NCI-H1105 treated with DMSO at 0.1 percent for 48 hours (cell line): ENCODE data around the gene TNNC2.
"Not testable (repeated sequence)": the region's sequence is repeated elsewhere in the genome, so short reads cannot be mapped to it uniquely, and the experiment has no call there.

Experiments
- DNase-seq: peaks from one replicate; lab custom pipeline; 2025; lab: John Stamatoyannopoulos, UW

TNNC2 gene

DNA sequence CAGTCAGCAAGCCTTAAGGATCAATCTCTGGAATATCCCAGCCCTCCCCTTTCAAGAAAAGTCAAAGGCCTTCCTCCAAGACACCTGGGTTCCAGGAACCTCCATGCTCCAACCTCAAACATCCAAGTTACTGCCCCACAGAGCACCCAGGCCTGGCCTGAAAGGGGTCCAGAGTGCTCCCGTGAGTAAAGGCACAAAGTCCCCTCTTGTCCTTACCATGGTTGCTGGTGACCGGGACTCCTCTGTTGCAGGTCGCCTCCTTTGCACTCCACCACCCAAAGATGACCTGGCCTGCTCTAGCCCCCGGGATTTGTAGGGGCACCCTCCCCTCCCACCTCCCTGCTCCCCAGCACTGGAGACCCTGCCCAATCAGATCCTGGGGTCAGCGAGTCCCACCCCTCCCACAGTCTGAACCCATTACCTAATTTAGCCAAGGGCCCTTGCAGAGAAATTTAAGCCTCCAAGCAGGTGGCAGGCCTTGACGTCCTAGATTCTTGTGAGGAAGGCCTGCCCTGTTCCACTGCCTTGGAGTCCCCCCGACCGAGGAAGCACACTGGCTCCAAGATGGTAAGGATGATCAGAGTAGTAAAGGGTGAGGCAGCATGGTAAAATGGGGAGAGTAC is at the start of gene TNNC2:
Gene TNNC2 (minus strand): TSS at position 283 of the 623 bp plus-strand sequence. CDS start 64 bp downstream, at position 219.
- DNase-seq = no peak

DNA sequence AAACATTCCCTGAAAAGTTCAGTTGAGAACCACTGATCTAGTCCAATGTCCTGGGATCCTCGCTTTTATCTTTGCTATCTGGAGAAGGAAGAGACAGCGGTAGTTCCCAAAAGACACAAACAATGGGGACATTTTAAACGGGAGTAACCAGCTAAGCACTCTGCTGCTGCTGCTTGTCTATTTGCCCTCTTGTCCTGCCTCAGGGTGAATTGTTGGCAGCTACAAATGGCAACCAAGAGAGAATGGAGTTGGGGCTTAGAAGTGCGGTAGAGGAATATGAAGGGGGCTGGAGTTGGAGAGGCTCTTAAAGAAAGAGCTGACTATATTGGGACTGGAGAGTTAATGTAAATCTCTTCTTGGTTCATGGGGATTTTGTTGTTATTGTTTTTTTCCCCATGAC is 47.5 kb upstream of the TNNC2 start:
- DNase-seq = no peak

DNA sequence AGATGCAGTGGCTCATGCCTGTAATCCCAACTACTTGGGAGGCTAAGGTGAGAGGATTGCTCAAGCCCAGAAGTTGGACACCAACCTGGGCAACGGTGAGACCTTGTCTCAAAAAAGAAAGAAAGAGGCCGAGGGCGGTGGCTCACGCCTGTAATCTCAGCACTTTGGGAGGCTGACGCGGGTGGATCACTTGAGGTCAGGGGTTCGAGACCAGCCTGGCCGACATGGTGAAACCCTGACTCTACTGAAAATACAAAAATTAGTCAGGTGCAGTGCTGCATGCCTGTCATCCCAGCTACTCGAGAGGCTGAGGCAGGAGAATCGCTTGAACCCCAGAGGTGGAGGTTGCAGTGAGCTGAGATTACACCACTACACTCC is 47.0 kb upstream of the TNNC2 start:
- not testable (repeated sequence) for DNase-seq

DNA sequence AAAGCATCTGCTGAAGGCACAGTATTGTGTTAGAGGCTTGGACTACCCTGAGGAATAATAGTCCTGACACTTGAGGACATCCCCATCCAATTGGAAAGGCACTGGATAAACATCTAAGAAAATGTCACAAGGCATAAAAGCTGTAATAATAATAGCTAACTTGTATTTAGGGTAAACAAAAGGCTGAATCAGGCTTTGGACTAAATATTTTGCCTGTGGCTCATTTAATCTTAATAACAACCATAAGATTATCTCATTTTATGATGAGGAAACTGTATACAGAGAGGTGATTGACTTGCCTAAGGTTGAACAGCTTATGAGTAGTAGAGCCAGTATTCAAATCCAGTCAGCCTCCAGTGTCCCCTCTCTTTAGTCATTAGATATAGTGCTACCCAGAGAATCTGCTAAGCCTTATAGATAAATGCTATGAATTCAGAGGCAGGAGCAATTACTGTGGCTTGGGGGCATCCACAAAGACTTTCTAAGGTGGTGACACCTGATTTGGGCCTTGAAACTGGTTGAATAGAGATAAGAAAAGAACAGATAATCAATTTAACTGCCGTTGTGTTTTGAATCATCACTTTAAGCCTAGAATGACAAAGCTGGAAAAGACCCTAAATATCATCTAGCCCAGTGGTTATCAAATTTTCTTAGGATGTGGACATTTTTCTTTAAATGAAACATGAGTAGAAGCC is 46.4 kb upstream of the TNNC2 start:
- no peak for DNase-seq

DNA sequence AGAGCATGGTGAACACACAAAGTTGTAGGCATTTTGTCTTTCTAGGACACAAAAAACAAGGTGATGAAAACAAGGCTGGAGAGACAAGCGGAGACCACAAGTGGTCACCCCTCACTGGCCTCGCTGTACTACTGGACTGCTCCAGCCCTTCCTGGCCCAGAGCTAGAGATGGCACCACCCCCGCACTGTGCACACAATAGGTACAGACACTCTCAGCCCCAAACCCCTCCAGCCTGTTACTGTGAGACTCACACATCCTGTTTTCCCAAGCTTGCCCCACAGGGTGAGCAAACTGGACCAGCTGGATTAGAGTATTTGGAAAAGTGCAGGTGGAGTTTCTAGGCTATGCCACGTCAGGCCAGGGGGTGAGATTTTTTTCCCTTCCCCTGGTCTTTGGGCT is 45.5 kb upstream of the TNNC2 start:
- no peak for DNase-seq

DNA sequence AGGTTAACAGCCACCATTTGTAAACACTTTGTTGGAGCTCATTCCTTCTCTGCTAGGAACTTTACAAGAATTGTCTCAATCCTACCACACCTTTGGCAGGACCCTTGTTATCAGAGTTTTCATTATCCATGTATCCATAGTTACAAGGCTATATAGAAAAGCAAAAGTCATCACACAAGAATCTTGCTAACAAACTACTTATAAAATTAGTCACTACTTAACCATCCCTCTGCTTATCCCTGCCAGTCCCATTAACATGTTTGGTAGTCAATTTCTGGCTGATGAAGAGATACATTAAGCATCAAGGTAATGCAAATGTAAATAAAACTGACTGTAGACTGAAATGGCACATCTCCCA is 40.7 kb upstream of the TNNC2 start:
- no peak for DNase-seq

DNA sequence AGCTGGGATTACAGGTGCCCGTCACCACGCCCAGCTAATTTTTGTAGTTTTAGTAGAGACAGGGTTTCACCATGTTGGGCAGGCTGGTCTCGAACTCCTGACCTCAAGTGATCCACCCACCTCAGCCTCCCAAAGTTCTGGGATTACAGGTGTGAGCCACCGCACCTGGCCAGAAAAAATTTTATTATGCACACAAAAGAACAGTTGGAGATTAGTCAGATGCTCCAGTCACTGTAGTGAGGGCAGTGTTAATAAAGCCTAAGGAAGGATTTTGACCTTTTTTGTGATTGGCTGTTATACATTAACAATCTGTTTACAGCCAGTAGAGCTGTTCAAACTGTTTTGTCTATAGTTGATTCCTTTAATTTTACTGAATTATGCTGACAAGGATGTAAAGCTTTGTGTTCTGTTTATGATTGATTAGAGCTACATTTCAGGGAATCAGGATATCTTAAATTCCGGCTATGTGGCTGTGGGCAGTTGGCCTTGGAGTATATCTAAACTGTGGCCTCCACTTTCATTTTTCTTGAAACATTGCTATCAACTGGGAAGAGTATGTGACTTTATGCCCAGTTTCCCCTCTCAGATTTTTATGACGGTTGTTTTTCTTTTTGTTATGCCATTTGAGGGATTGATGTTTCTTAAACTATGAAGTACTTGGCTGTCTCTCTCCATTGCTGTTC is 40.2 kb upstream of the TNNC2 start:
- DNase-seq = no peak

DNA sequence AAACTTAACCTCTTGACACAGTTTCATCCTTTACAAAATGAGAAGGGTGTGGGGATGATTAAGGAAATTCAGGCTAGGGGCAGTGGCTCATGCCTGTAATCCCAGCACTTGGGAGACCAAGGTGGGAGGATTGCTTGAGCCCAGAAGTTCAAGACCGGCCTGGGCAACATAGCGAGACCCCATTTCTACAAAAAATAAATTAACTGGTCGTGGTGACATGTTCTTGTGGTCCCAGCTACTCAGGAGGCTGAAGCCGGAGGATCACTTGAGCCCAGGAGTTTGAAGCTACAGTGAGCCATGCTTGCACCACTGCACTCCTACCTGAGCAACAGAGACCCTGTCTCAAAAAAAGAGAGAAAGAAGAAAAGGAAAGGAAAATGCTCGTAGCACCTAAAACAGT is 39.3 kb upstream of the TNNC2 start:
- DNase-seq = no peak

DNA sequence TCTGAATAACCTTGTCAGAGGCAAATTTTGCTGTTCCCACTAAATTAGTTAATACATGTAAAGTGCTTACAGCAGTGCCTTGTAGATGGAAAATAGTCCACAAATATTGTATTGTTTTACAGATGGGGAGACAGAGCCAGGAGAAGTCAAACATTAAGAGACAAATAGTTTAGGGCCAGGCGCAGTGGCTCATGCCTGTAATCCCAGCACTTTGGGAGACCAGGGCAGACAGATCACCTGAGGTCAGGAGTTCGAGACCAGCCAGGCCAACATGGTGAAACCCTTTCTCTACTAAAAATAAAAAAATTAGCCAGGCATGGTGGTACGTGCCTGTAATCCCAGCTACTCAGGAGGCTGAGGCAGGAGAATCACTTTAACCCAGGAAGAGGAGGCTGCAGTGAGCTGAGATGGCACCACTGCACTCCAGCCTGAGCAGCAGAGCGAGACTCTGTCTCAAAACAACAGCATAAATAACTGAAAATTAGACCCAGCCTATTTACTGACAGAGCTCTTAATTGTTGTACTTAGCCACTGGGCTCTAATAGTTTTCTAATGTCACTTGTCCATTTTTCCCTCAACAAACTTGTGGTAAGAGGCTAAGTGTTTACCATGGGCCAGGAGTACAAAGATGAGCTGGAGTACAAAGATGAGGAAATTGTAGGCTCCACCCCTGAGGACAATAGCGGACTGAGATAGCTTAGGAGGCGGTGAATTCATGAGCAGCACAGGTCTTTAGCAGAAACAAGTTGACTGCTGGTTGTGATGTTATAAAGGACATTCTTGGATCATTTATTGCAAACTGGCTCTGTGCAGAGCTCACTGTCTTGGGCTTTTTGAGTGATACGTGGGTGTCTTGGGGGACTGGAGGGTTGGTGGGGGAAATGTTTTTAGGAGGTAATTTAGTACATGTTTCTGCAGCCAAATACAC is 36.7 kb upstream of the TNNC2 start:
- DNase-seq = no peak

DNA sequence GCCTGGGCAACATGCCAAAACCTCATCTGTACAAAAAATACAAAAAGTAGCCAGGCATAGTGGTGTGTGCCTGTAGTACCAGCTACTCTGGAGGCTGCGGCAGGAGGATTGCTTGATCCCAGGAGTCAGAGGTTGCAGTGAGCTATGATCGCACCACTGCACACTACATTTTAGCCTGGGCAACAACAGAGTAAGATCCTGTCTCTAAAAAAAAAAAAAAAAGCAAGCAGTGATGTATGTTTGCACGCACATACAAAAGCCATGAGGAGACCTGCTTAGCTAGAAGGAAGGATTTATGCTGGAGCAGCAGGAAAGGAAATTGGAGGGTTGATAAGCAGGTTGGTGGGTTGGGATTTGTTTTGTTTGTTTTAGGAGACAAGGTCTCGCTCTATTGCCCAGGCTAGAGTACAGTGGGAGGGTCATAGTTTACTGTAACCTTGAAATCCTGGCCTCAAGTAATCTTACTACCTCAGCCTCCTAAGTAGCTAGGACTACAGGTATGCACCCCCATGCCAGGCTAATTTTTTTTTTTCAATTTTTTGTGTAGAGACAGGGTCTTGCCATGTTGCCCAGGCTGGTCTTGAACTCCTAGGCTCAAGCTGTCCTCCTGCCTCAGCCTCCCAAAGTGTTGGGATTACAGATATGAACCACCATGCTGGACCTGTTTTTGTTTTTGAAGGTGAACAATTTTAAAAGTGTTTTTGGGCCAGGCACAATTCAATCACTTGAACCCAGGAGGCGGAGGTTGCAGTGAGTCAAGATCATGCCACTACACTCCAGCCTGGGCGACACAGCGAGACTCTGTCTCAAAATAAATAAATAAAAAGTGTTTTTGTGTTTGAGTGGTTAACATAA is 34.3 kb upstream of the TNNC2 start:
- DNase-seq = peak; percentile 69

DNA sequence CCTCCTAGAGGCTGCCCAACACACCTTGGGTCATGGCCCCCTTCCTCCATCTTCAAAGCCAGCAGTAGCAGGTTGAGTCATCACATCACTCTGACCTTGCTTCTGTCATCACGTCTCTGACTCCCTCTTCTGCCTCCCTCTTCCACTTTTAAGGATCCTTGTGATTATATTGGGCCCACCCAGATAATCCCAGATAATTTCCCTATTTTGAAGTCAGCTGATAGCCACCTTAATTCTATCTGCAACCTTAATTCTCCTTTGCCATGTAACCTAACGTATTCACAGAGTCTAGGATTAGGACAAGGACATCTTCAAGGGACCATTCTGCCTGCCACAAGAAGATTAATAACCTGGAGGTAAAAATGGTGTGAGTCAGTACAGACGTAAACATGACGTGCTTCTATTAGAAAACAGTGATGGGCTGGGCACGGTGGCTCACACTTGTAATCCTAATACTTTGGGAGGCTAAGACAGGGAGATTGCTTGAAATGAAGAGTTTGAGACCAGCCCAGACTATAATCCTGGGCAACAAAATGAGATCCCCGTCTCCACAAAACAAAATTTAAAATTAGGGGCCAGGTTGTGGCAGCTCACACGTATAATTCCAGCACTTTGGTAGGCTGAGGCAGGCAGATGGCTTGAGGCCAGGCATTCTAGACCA is 33.6 kb upstream of the TNNC2 start:
- DNase-seq = no peak

DNA sequence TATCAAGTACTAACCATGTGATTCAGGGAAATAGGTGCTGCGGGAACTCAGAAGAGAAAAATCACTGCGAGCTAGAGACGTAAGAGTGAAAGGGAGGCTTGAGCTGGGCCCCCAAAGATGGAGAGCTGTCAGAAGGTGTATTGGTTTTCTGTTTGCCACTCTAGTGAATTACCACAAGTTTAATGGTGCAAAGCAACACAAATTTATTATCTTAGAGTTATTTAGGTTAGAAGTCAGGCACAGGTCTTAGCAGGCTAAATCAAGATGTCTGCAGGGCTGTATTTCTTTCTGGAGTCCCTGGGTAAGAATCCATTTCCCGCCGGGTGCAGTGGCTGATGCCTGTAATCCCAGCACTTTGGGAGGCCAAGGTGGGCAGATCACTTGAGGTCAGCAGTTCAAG is 32.8 kb upstream of the TNNC2 start:
- DNase-seq = no peak

DNA sequence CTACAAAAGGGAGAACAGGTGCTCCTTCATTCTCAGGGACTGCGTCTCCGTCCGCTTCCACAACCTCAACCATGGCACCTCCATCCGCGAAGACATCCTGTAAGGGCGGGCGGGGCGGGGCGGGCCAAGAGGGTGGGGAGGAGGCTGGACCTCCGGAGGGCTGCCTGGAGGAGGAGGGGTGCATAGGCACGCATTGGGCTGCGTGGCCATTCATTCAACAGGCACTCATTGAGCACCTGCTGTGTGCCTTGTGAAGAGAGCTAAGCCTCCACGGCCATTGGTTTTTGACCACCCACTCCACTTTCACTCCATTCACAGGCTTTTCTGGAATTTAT is 30.7 kb upstream of the TNNC2 start:
- DNase-seq = no peak

DNA sequence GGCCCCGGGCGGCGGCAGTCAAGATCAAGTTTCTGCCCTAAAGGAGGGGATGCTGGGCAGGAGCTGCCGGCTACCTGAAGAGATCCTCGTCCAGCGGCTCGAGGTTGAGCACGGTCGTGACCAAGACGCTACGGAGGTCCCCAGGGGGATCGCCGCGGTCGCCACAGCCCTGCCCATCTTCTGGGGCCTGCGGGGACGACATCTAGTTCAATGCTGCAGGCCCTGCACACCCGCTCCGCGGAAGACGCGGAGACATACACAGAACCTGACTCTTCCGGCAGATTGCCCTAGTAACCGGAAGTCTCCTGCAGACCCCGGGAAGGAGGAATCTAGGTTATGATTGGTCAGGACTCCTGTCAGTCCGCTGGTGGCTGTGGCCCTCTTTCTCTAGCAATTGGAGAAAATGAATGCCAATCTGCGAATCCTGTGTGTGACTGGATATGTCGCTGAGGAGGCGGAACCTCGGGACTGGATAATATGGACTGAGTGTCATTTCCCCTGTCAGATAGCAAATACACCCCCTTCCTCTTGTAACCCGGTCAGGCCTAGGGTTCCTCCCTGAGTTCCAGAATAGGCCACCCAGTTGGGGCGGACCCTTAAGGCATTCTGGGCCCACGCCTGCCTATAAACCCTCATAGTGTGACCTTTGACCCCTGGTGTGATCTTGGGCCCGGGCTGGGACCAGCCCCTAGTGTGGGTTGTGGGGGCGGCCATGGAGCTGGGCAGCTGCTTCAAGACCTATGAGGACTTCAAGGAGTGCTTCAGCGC is 30.2 kb upstream of the TNNC2 start, which contains the start of the genes ACOT8 and ZSWIM3:
Gene ACOT8 (minus strand): TSS at position 279 of the 768 bp plus-strand sequence. CDS start 77 bp downstream, at position 202.
Gene ZSWIM3 (plus strand): TSS at position 501 of the 768 bp plus-strand sequence. CDS start 212 bp downstream, at position 713.
- peak; percentile 99 for DNase-seq

DNA sequence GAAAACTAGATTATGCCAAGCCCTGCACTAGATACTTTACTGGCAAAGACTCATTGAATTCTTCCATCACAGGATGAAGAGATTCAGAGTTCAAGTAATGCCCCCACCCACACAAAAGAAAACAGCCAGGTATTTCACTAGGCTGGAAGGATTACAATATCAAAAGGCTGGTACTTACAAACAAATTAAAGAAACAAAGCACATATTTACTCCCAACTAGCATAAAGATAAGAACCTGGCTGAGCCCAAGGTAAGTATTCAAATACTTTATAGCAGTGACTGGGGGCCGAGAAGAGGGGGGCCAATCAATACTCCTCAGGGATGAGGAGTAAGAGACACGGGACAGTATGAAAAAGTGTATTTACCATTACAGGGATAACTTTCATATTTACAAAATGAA is 26.4 kb upstream of the TNNC2 start:
- DNase-seq = no peak

DNA sequence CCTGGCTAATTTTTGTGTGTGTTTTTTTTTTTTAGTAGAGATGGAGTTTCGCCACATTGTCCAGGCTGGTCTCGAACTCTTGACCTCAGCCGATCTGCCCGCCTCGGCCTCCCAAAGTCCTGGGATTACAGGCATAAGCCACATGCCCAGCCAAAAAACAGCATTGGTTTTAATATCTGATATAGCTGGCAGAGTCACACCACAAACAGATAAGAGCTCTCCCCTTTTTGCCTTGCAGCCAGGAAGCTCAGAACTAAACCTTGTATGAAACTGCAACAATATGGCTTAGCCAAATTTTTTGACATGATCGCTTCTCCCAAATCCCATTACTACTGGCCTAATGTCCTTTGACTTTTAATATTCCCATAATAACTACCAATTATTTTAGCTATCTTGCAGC is 25.2 kb upstream of the TNNC2 start:
- no peak for DNase-seq

DNA sequence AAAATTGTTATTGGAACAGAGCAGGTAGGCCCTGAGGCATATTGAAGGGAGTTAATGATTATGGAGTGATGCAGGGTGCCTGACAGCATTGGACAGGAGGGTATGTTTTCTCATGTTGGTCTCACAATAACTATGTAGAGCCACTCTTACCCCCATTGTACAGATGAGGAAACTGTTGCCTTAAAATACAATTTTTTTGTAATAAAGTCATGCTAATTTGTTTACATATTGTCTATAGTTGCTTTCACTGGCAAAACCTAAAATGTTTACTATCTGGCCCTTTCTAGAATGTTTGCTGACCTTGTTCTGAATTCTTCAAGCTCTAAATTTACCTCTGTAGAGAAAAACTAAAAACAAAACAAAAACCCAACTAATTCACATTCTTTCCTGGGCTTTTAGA is 24.4 kb upstream of the TNNC2 start:
- no peak for DNase-seq

DNA sequence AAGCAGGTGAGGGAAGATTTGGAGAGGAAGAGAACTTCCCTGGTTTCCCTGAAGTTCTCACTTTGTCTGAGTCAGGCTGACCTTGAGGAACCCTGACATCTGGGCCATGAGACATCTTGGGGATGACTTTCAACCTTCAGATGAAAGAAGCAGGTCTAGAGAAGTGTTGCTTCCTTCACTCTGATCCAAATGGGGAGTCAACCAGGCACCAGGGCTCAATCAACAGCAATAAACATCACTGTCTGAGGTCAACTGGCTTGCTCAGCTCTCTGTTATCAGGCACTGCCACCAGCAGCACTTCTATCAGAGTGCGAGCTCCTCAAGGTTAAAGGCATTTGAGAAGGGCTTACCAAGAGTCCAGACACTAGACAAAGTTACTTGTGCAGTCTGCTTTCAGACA is 23.8 kb upstream of the TNNC2 start:
- DNase-seq = no peak

DNA sequence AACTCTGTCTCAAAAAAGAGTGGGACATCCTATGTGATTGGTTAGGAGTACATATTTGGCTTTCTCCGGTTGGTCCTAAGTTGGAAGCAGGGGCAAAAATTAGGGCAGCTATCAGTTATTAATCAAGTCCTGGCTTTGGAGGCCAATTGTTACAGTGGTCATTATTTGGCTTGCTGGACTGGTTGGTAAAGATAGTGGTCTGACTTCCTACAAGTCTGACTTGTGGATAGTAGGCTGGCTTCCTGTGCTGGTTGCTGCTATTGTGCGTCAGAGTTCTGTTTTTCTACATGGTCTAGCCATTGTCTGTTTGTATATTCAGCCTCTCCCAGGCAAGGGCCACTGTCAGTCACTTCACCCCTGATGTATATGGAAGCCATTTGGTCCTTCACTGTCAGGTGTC is 23.1 kb upstream of the TNNC2 start:
- DNase-seq = no peak

DNA sequence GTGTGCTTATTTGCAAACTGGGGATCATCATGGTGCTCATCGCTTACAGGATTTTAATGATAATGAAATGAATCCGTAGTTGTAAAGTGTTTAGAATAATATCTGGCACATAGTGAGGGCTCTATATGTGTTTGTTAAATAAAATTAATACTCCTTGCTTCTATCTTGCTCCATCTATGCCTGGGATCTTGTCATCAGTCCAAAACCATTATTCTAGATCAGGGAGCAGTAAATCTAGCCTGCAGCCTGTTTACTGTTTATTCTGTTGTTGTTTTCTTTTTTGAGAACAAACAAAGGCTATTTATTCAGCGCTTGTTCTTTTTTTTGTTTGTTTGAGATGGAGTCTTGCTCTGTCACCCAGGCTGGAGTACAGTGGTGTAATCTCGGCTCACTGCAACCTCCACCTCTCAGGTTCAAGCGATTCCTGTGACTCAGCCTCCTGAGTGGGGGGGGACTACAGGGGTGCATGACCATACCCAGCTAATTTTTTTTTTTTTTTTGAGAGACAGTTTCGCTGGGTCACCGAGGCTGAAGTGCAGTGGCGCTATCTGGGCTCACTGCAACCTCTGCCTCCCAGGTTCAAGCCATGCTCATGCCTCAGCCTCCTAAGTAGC is 22.0 kb upstream of the TNNC2 start:
- DNase-seq = no peak
